ENCODE data around the gene TMEM178B.

GRCh38 chr7:141231018-141231792 is 157.3 kb downstream of the TMEM178B start:
- TF ChIP-seq TCF7L2 (IDR thresholded peaks at IDR 0.05; ENCODE audit: borderline replicate concordance, low read depth, low read length) (no peak), ZBTB26 (tag by site-specific recombination; optimal IDR thresholded peaks at IDR 0.05) (no peak), ZNF223 (tag by site-specific recombination; IDR thresholded peaks at IDR 0.05) (no peak), CTCF (tag by site-specific recombination; IDR thresholded peaks at IDR 0.05) (peak; percentile 78), ZBTB8A (tag by site-specific recombination; IDR thresholded peaks at IDR 0.05) (no peak)
